ENCODE results near the gene COL8A2.

COL8A2 gene

GRCh38 chr1:36151845-36152203 lies 26.8 kb upstream of the COL8A2 start:
- no peaks in the 10 kb centered on the region for H3K9me3 ChIP-seq (ENCODE audit: control insufficient read depth, insufficient read depth, low read depth, low read length)
- ChIA-PET POLR2A (interaction anchor here (0.5 to 3.8 kb wide), 4 partner anchors 9 to 172 kb away, joined by 3 to 28 read pairs (median 16); partner anchors contain the start of gene EVA1B), CTCF (interaction anchor here (0.6 to 4.4 kb wide), 7 partner anchors 9 to 268 kb away, joined by 3 to 132 read pairs (median 8); no protein-coding TSS in a partner anchor)
- H3K36me3 ChIP-seq (ENCODE audit: control insufficient read depth in 2 of 2, insufficient read depth in 1 of 2, low read length in 2 of 2) = peaks cover 0 to 9% of the 10 kb centered on the region in 2 experiments; a peak in 1 of 3 replicates
- H3K4me3 ChIP-seq (ENCODE audit: low read depth, low read length) = no peak overlapping the region
- no peak overlapping the region for H3K27ac ChIP-seq (ENCODE audit: extremely low read depth, low read depth, low read length)
- peak; percentile 59 for TF ChIP-seq ZNF398 (tag by site-specific recombination; IDR thresholded peaks at IDR 0.05)
- TF ChIP-seq KLF1 (tag by site-specific recombination; IDR thresholded peaks at IDR 0.05) = no peak
- TF ChIP-seq ZNF184 (tag by site-specific recombination; IDR thresholded peaks at IDR 0.05) = no peak
- TF ChIP-seq PATZ1 (tag by site-specific recombination; IDR thresholded peaks at IDR 0.05) = 0 out of 2 replicates have a peak, but pooled peaks have one; percentile 25
- no peak for TF ChIP-seq ZNF133 (tag by site-specific recombination; IDR thresholded peaks at IDR 0.05)
- TF ChIP-seq ZNF350 (tag by site-specific recombination; IDR thresholded peaks at IDR 0.05) = no peak
- no peak for TF ChIP-seq ZNF221 (tag by site-specific recombination; IDR thresholded peaks at IDR 0.05; ENCODE audit: borderline replicate concordance)
- no peak for TF ChIP-seq HOXC10 (CRISPR knock-in tag; IDR thresholded peaks at IDR 0.05)
- peak; percentile 45; the same call in 1 of the 2 replicates for TF ChIP-seq SP3 (tag by site-specific recombination; IDR thresholded peaks at IDR 0.05)
- TF ChIP-seq ZNF513 (tag by site-specific recombination; IDR thresholded peaks at IDR 0.05) = no peak
- TF ChIP-seq ZNF335 (tag by site-specific recombination; conservative IDR thresholded peaks at IDR 0.05) = no peak
- no peak for TF ChIP-seq ZNF292 (tag by site-specific recombination; IDR thresholded peaks at IDR 0.05; ENCODE audit: borderline replicate concordance, low read depth)
- no peak for TF ChIP-seq ZBTB1 (tag by site-specific recombination; IDR thresholded peaks at IDR 0.05)
- peak; percentile 60 for TF ChIP-seq ZFHX2 (tag by site-specific recombination; conservative IDR thresholded peaks at IDR 0.05)
- TF ChIP-seq ZNF157 (tag by site-specific recombination; IDR thresholded peaks at IDR 0.05) = no peak
- no peak for TF ChIP-seq ZNF623 (tag by site-specific recombination; IDR thresholded peaks at IDR 0.05)
- TF ChIP-seq KLF9 (tag by site-specific recombination; IDR thresholded peaks at IDR 0.05; ENCODE audit: low read depth) = 0 out of 2 replicates have a peak, but pooled peaks have one; percentile 35
- TF ChIP-seq ZNF664 (tag by site-specific recombination; IDR thresholded peaks at IDR 0.05) = no peak
- TF ChIP-seq RBAK (tag by site-specific recombination; IDR thresholded peaks at IDR 0.05) = no peak
- no peak for TF ChIP-seq ZFP69B (tag by site-specific recombination; IDR thresholded peaks at IDR 0.05)
- TF ChIP-seq ZBTB17 (tag by site-specific recombination; IDR thresholded peaks at IDR 0.05) = no peak
- TF ChIP-seq ZNF530 (tag by site-specific recombination; IDR thresholded peaks at IDR 0.05; ENCODE audit: low read depth) = no peak
- TF ChIP-seq ATF2 (tag by site-specific recombination; IDR thresholded peaks at IDR 0.05; ENCODE audit: low read depth) = no peak
- no peak for TF ChIP-seq ZNF248 (tag by site-specific recombination; IDR thresholded peaks at IDR 0.05)
- no peak for TF ChIP-seq PRDM4 (tag by site-specific recombination; IDR thresholded peaks at IDR 0.05)
- peak; percentile 56 for TF ChIP-seq EGR2 (tag by site-specific recombination; IDR thresholded peaks at IDR 0.05; ENCODE audit: low read depth)
- no peak for TF ChIP-seq ZNF391 (tag by site-specific recombination; IDR thresholded peaks at IDR 0.05; ENCODE audit: borderline replicate concordance, low read depth)
- no peaks in the 10 kb centered on the region for H3K4me1 ChIP-seq (ENCODE audit: control insufficient read depth, insufficient read depth, low read length)
